ENCODE data around the gene LYAR. TPM values are rescaled to one million over a fixed set of nuclear protein-coding genes. Genes with fewer than 3 reads are reported as not detected.

The LYAR gene
- total and polyA plus RNA-seq, 10 of the 15 experiments (the other 5 are each of a cell fraction or from before 2014, with no cell fraction given), result 18.3 to 85.4 (median 40.1) TPM

- TF ChIP-seq FOS (IDR thresholded peaks at IDR 0.05; ENCODE audit: borderline replicate concordance, extremely low read depth, insufficient read length) (no peak), POLR2A (IDR thresholded peaks at IDR 0.05; ENCODE audit: low read depth, low read length) (peak; percentile 96), HDAC2 (IDR thresholded peaks at IDR 0.05) (no peak), SMAD5 (IDR thresholded peaks at IDR 0.05; ENCODE audit: low read depth) (peak; percentile 78; the same call in 1 of the 2 replicates), ZNF24 (IDR thresholded peaks at IDR 0.05) (no peak), ZNF622 (IDR thresholded peaks at IDR 0.05) (no peak), NR2F1 (conservative IDR thresholded peaks at IDR 0.05) (no peak), ETV6 (conservative IDR thresholded peaks at IDR 0.05 in 1 of 2, IDR thresholded peaks at IDR 0.05 in 1 of 2; ENCODE audit: borderline replicate concordance in 1 of 2, low read depth in 1 of 2) (no peak), MYB (IDR thresholded peaks at IDR 0.05; ENCODE audit: borderline replicate concordance, low read depth, low read length) (no peak), ZNF384 (IDR thresholded peaks at IDR 0.05; ENCODE audit: borderline replicate concordance, low read depth, low read length) (no peak), GABPA (IDR thresholded peaks at IDR 0.05; ENCODE audit: low read depth) (peak; percentile 87), TCF12 (IDR thresholded peaks at IDR 0.05; ENCODE audit: low read depth, low read length) (no peak), CHD1 (IDR thresholded peaks at IDR 0.05; ENCODE audit: low read depth, low read length) (no peak), NRF1 (conservative IDR thresholded peaks at IDR 0.05; ENCODE audit: low read depth, low read length) (peak; percentile 84), KAT2A (conservative IDR thresholded peaks at IDR 0.05; ENCODE audit: control insufficient read depth, low read depth, low read length) (no peak), YBX1 (IDR thresholded peaks at IDR 0.05) (no peak), CBFB (IDR thresholded peaks at IDR 0.05; ENCODE audit: low read depth) (no peak), ELK1 (IDR thresholded peaks at IDR 0.05; ENCODE audit: low read depth, low read length) (0 out of 2 replicates have a peak, but pooled peaks have one; percentile 34), POLR2AphosphoS5 (IDR thresholded peaks at IDR 0.05; ENCODE audit: low read length) (peak; percentile 85), NFIC (IDR thresholded peaks at IDR 0.05; ENCODE audit: low read depth, low read length) (no peak), NFYA (IDR thresholded peaks at IDR 0.05; ENCODE audit: borderline replicate concordance, low read depth, low read length) (no peak), LARP7 (IDR thresholded peaks at IDR 0.05) (0 out of 2 replicates have a peak, but pooled peaks have one; percentile 54), E4F1 (IDR thresholded peaks at IDR 0.05; ENCODE audit: borderline replicate concordance, partially characterized antibody) (peak; percentile 72), HCFC1 (IDR thresholded peaks at IDR 0.05; ENCODE audit: low read length) (peak; percentile 62), MYC (IDR thresholded peaks at IDR 0.05; ENCODE audit: insufficient read depth, insufficient read length, insufficient replicate concordance, low read length, severe bottlenecking) (peak; percentile 78), RFX5 (IDR thresholded peaks at IDR 0.05; ENCODE audit: low read depth, low read length) (no peak), KLF5 (IDR thresholded peaks at IDR 0.05; ENCODE audit: partially characterized antibody) (peak; percentile 50), IRF4 (IDR thresholded peaks at IDR 0.05; ENCODE audit: low read depth, low read length) (no peak), ZNF207 (IDR thresholded peaks at IDR 0.05; ENCODE audit: borderline replicate concordance) (0 out of 2 replicates have a peak, but pooled peaks have one; percentile 18)
Measured at GRCh38 chr4:4289941-4290850, at the start of gene LYAR, which contains the start of gene ZBTB49 (continued).
